Measurements from ENCODE around the gene COL18A1.

Gene COL18A1

DNA sequence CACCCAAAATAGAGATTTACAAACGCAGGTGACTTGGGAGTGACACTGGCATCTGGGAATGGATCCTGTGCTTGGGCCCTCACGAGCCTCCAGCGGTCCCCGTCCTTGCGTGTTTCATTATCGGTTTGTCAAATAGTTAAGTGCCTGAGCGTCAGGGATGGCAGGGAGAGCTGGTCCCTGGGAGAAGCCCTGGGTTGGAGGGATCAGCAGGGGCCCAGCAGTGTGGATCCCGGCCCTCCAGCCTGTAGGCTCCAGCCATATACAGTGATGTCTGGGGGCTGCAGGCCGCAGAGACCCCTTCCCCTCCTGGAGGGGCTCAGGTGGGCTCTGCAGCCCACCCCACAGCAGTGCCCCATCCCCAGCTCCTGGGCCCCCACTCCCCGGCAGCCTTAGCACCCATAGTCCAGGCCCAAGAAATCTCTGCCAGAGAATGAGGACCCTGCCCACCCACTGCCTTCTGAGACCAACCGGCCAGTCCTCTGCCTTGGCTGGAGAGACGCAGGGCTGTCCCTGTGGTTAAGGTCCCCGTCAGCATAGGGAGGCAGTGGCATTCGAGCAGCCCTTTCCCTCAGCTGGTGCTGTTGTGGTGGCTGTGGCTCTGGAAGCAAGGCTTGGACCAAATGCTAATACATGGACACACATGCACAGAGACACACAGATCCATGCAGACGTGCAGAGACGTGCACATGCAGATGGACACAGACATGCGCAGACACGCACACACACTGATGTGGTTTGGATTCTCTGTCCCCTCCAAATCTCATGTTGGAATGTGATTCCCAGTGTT is 139.7 kb downstream of the COL18A1 start:
- no peak for DNase-seq (ENCODE audit: low read depth in 2 of 2)

- no peak for DNase-seq (ENCODE audit: low read depth in 2 of 2)
These were observed 140.2 kb downstream of the COL18A1 start for GRCh38 chr21:45545236-45545570.

DNA sequence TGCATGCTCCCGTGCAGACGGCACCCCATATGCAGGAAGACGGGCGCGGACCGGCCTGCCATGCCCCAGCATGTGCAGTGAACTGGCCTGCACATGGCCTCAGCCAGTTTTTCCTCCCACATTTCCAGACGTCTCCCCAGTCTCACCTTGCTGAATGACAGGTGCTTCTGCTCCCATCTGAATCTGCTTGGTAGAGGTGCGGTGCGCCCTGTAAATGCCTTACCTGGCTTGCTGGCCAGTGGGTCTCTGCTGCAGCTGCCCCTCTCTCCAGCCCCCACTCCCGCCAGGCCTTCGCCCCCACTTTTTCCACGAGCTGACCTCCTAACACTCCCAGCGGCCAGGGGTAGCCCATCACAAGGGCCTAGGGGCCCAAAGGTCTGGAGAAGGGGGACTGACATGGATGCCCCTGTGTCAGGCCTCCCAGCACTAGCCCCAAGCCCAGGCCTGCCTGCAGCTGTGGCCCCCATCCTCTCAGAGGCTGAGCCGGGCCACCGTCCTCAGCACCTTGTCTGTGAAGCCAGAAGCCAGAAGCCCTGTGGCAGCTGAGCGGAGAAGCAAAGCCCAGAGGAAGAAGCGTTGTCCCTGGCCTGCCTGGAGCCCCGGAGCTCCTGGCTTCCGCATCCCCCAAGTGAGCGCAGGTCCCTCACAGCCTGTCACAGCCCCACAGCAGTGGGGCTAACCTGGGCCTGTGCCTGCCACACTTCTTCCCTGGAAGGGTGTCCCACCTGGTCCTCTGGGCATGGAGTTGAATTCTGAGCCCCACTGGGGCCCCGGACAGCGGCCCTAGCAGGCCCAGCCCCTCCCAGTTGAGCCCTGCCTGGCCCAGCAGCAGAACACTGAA is 140.9 kb downstream of the COL18A1 start:
- no peak for DNase-seq (ENCODE audit: low read depth in 2 of 2)

GRCh38 chr21:45546636-45547544 is 141.9 kb downstream of the COL18A1 start:
- DNase-seq (ENCODE audit: low read depth in 2 of 2), result no peak

GRCh38 chr21:45547545-45547900 is 142.6 kb downstream of the COL18A1 start:
- DNase-seq (ENCODE audit: low read depth in 2 of 2), result no peak

- DNase-seq (ENCODE audit: low read depth in 2 of 2), result no peak
These were observed 143.9 kb downstream of the COL18A1 start for GRCh38 chr21:45548711-45549491.

GRCh38 chr21:45549626-45550463 is 144.9 kb downstream of the COL18A1 start:
- DNase-seq (ENCODE audit: low read depth in 2 of 2), result no peak

- DNase-seq (ENCODE audit: low read depth in 2 of 2), result peak in 1 of 2 donors; percentile 53
These were observed 145.7 kb downstream of the COL18A1 start for GRCh38 chr21:45550522-45551210.

- peak in 1 of 2 donors; percentile 38 for DNase-seq (ENCODE audit: low read depth in 2 of 2)
These were observed 146.4 kb downstream of the COL18A1 start for GRCh38 chr21:45551316-45551715.

DNA sequence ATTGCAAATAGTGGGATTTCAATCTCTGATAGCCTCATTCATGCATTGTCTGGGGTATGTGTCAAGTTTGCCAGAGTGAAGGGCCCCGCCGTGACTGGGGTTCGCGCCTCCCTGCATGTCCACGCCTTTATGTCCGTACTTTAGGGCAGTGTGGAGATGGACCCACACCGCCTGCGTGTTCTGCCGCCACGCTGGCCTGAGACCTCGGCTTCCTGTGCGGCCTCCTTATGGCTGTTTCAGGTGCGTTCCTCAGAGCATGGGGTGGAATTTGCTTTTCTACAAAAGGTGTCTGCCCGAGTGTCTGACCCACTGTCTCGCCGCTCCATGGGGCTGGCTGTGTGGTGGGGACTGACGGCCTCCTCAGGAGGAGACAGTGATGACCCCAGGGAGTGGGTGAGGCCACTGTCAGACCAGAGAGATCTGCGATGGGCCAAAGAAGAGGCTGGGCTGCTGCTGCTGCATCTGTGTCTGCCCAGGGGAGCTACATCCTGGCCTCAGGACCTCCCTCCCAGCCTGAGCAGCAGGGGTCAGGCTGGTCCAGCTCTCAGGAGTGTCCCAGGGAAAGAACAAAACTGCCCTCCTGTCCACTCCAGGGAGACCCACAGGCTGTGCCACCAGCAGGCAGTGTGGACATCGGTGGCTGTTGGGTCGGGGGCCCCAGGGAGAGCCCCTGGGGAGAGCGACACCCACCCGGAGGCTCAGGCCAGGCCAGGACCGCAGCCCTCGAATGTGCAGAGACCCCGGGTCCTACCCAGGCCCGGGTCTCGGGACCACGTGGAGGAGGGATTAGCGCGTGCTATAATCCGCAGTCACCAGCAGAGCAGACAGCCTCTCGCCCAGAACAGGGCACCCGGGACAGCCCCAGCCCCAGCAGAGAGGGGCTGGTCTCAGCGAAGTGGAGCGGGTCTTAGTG is 147.1 kb downstream of the COL18A1 start:
- no peak for DNase-seq (ENCODE audit: low read depth in 2 of 2)

DNA sequence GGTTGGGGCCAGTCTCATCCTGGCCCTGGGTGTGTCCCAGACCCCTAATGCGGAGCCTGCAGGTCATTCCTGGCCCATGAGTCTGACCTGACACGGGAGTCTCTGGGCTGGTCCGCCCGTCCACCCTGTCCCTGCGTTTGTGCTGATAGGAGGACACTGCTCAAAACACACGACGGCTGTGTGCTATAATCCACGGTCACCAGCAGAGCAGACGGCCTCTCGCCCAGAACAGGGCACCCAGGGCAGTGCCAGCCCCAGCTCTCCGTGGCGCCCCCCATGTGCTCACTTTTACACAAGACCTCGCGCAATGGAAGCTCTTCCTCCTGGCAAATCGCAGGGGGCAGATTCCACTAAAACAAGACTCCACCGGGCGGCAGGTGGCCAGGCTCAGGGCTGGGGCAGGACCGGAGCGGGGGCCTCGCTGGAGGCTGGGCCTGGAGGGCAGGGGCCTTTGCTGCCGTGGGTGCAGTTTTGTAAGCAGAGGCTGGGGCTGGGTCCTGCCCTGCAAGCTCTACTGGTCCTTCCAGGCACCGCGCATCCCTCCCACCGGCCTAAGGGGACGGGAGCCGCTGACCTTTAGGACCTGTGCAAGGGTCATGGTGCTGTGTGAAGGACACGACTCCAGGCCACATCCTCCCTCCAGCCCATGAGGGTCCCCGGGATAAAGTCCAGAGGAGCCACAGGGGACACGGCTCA is 147.9 kb downstream of the COL18A1 start:
- no peak for DNase-seq (ENCODE audit: low read depth in 2 of 2)

DNA sequence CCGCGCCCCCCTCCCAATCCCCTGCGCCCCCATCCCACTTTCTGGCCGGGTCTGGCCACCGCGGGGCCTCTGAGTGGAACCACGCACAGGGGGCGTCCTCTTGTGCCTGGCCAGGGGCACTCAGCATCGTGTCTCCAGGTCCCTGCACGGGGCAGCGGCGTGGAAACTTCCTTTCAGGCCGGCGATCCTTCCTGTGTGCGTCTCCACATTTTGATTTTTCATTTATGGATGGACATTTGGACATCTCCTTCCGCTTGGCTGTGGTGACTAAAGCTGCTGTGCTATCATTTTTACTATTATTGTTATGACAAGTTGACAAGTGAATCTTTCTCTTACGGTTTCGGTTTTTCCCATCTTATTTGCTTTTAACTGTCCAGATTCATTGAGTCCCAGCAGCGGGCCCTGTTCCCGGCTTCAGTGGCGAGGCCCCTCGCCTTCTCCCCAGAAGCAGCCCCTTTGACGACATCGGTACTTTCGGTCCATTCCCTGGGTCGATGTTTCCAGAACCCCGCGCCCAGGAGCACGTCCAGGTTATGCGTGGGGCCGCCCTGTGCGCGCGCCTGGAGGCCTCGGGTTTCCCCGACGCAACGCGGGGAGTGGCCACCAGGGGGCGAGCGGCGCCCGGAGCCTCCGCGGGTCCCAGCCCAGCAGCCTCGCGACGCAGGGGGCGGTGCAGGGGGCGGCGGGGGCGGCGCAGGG is 149.7 kb downstream of the COL18A1 start:
- peak; percentile 79 to 92 for DNase-seq (ENCODE audit: low read depth in 2 of 2)

- DNase-seq (ENCODE audit: low read depth in 2 of 2), result no peak
These were observed 150.2 kb downstream of the COL18A1 start for GRCh38 chr21:45555251-45555556.

GRCh38 chr21:45555557-45556301 is 150.8 kb downstream of the COL18A1 start:
- DNase-seq (ENCODE audit: low read depth in 2 of 2), result peak; percentile 25 to 54

- DNase-seq (ENCODE audit: low read depth in 2 of 2), result no peak
These were observed 151.3 kb downstream of the COL18A1 start for GRCh38 chr21:45556302-45556644.

DNA sequence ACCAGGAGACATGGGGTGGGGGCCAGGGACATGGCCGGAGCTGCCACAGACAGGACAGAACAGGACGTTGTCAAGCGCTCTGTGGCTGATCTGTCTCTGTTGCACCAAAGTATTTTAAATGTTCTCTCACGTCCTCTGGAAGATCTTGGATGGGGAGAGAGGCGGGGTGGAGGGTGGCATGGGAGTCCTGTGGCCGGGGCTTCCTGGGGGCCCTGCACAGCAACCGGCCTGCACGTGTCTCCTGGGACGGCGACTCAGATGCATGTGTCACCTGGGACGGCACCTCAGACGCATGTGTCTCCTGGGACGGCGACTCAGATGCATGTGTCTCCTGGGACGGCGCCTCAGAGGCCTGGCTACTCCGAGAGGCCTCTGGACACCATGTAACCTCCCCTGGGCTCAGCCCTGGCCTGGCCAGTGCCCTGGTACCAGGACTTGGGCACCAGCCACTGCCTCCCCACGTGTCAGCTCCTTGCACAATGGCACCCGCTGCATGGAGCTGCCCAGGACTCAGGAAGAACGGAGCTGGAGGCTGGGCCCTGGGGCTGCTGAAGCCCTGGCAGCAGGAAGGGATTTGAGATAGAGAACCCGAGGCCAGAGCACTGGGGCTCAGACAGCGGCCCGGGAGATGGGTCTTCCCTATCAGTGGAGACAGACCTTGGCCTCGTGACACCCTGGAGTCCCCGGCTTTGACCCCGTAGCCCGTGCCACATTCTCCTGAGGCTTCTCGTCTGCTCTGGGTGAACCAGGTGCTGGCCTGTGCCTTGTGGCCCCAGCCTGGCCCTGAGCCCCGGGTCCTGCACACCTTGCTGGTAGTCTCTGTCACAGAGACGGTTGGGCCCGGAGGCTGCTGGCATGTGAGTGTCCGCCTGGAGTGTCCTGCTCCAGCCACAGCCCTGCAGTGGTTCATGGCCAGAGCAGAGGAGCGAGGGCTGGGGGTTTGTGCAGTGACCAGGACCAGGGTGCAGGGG is 152.0 kb downstream of the COL18A1 start:
- no peak for DNase-seq (ENCODE audit: low read depth in 2 of 2)
